Measurements from ENCODE around the gene COL18A1.

Gene COL18A1

DNA sequence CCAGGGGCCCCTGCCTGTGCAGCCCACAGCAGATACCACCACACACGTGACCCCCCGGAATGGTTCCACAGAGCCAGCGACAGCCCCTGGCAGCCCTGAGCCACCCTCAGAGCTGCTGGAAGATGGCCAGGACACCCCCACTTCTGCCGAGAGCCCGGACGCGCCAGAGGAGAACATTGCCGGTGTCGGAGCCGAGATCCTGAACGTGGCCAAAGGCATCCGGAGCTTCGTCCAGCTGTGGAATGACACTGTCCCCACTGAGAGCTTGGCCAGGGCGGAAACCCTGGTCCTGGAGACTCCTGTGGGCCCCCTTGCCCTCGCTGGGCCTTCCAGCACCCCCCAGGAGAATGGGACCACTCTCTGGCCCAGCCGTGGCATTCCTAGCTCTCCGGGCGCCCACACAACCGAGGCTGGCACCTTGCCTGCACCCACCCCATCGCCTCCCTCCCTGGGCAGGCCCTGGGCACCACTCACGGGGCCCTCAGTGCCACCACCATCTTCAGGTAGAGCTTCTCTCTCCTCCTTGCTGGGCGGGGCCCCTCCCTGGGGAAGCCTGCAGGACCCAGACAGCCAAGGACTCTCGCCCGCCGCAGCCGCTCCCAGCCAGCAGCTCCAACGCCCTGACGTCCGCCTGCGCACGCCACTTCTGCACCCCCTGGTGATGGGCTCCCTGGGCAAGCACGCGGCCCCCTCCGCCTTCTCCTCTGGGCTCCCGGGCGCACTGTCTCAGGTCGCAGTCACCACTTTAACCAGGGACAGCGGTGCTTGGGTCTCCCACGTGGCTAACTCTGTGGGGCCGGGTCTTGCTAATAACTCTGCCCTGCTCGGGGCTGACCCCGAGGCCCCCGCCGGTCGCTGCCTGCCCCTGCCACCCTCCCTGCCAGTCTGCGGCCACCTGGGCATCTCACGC, 51.0 kb downstream of the COL18A1 start:
- no peak for DNase-seq (ENCODE audit: low read depth in 2 of 2)

DNA sequence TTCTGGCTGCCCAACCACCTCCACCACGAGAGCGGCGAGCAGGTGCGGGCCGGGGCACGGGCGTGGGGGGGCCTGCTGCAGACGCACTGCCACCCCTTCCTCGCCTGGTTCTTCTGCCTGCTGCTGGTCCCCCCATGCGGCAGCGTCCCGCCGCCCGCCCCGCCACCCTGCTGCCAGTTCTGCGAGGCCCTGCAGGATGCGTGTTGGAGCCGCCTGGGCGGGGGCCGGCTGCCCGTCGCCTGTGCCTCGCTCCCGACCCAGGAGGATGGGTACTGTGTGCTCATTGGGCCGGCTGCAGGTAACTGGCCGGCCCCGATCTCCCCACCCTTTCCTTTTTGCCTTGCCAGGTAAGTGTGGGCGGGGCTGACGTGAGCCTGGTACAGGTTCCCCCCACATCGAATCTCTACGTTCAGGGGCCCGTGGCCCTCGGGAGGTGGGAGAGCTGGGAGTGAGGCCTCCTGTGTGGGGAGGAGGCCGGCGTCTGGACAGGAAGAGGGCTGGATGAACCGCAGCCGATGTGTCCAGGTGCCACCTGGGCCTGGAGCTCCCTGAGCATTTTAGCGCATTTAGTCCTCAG, 51.7 kb downstream of the COL18A1 start:
- no peak for DNase-seq (ENCODE audit: low read depth in 2 of 2)

DNA sequence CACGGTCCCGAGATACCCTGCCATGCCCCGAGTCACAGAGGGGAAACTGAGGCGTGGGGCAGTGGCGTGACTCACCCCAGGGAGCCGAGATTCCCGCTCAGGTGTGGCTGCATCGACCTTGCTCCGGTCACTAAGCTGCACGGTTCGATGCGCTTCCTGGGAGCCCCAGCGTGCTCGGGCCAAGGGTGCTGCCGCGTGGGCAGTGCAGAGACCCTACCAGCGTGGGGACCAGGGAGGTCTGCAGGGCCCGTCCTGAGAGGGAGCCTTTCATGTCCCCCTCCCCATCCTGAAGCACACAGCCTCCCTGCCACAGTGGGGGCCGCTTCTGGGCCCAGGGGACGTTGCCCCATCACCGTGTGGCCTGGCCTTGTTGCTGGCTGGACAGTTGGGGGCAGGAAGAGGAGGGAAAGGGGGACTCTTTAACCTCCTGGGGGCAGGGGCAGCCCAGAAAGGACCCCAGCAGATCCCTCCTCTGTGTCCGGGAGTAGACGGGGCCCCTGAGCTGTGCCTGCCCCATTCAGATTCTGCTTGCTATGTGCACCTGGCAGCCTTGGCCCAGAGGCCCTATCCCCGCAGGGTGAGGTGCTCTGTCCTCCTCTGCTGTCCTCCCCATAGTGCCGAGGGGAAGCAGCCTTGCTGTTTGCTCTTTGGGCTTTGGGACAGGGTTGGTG, 52.3 kb downstream of the COL18A1 start:
- DNase-seq (ENCODE audit: low read depth in 2 of 2): no peak

DNA sequence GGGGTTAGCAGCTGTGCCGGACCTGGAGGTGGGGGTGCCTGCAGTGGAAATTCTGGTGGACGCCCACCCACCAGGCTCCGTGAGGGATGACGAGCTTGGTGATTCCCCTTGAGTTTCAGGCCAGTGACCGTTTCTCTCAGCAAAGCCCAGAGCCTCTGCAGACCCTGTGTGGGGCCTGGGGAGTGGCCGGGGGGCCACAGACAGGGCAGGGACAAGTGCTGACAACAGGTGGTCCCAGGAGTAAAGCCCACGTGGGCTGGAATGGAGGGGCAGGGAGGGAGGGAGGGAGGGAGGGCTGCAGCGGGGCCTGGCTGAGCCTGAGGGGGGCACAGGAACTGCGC, 52.8 kb downstream of the COL18A1 start:
- no peak for DNase-seq (ENCODE audit: low read depth in 2 of 2)

DNA sequence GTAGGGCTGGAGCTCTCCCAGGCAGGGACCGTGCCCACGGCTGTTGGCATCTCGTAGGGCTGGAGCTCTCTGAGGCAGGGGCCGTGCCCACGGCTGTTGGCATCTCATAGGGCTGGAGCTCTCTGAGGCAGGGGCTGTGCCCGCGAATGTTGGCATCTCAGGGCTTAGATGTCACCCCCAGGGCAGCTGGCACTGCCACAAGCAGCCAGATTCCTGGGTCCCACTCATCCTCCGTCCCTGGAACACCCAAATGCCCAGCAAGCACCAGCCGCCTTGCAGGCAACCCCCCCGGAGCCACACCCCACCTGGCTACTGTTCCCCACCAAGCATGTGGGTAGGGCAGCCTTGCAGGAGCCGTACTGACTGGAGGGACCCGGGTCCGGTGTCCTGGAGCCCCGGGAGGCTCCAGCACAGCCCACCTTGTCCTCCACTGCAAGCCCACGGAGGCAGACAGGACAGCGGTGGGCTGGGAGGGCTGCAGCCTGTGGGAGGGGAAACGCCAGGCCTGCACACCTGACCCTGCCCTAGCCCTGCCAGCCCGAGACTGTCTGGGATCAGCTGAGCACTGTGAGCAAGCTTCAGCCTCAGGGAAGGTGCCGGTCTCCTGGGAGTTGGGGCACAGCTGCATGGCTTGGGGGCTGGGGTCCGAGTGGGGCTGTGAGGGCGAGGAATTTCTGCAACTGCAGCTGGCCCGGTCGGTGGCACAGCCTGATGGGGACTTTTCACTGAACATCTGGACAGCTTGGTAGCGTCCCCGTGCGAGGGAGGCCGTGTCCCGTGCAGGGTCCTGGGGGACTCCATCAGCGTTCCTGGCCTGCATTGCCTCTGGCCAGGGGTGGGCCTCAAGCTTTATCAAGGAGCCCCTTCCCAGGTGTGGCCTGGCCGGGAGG, 53.6 kb downstream of the COL18A1 start:
- no peak for DNase-seq (ENCODE audit: low read depth in 2 of 2)

DNA sequence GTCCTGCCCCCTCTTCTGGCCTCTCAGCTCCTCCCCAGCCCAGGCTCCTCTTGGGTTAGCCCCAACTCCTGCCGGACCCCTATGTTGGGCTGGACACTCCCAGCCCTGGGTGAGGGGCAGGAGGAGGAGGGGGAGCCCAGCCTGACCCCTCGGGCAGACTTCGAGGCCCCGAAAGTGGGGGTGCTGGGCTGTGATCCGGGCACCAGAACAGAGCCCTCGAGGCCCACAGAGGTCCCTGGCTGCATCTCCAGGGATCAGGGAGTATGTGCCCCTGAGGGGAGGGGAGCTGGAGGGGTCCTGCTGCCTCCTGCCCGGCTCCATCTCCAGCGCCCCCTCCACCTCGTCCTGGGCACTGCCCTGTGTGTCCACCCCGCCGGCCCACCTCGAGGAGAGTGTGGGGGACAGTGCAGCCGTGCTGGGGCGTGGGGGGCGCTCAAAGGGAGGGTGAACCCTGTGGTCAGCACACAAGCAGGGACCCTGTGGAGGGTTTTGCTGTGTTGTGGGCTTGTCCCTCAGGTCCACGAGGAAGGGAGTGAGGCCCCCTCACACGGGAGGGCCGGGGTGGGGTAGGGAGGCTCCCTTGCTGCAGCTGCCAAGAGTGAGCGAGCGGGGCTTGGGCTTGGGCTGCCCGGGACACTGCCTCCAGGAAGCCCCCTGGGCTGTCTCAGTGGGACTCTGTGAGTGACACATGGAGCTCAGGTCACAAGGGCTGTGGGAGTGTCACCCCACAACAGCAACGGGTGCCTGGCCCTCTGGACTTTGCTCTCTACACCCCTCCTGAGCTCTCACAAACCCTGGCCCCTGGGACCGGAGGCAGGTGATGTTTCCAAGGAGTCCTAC, 54.4 kb downstream of the COL18A1 start:
- DNase-seq (ENCODE audit: low read depth in 2 of 2): no peak

DNA sequence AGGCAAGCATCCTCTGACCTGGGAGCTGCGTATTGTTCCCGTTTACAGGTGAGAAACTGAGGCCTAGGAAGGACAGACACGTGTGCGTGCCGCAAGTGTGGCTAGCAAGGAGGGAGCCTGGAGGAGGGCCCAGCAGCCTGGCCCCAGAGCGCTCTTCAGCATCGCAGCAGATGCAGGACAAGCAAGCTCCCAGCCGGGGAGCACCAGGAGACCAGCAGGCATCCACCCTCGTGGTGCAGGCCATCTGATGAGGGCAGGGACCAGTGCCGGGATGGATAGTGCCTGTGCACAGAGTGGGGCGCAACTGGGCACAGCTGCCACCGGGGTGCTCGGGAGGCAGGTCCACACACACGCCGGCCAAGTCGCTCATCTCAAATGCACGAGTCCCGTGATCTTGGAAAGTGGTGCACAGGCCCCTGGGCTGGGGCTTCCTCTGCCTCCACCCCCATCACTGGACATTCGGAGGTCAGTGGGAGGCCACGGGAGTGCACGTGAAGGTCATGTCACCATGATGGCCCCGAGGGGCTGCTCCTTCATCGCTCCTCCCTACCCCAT, 55.1 kb downstream of the COL18A1 start:
- DNase-seq (ENCODE audit: low read depth in 2 of 2): no peak

DNA sequence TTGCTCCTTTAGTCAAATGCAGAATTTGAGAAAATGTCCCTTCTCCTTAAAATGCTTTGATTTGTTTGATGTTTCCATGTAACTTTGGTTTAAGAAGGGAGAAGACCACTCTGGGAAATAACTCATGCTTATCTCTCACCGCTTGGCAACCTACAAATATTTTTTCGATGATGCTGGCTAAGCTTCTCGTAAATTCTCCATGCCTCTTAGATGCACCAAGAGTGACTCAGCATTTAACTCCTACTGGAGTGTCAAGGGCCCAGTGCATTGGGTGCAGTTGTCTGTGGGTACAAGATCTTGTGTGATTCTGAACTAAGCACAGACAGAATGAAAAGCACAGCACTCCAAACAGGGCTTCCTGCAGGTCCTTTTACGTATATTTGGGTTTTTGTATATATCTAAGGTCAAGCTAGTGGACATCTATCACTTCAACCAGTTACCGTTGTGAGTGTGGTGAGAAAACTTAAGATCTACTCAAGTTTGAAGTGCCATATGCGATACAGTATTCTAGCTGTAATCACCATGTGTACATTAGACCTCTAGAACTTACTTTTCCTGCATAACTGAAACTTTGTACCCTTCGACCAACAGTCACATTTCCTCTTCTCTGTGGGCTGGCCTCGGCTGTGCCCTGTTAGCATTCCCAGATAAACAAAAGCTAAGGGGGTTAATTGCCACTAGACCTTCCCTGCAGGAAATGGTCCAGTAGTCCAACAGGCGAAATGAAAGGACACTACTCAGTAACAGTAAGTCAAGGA, 55.8 kb downstream of the COL18A1 start:
- no peak for DNase-seq (ENCODE audit: low read depth in 2 of 2)

DNA sequence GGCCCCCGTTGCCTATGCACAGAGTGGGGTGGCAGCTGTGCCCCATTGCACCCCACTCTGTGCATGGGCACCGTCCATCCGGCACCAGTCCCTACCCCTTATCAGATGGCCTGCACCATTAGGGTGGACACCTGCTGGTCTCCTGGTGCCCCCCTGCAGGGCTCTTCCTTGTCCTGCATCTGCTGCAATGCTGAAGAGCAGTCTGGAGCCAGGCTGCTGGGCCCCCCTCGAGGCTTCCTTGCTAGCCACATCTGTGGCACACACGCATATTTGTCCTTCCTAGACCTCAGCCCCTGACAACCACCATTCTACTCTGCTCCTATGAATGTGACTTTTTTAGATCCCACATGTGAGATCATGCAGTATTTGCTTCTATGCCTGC, 56.4 kb downstream of the COL18A1 start:
- no peak for DNase-seq (ENCODE audit: low read depth in 2 of 2)

DNA sequence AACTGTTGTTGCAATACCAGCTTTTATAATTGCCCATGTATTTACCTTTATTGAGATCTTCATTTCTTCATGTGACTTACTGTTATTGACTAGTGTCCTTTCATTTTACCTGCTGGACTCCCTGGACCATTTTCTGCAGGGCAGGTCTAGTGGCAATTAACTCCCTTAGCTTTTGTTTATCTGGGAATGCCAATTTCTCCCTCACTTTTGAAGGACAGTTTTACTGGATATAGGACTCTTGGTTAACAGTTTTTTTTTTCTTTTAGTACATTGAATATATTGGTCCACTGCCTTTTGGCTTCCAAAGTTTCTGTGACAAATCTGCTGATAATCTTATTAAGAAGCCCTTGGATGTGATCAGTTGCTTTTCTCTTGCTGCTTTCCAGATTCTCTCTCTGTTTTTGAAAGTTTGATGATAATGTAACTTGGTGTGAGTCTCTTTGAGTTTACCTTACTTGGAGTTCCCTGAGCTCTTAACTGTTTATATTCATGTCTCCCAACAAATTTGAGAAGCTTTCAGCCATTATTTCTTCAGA, 56.9 kb downstream of the COL18A1 start:
- DNase-seq (ENCODE audit: low read depth in 2 of 2): no peak

DNA sequence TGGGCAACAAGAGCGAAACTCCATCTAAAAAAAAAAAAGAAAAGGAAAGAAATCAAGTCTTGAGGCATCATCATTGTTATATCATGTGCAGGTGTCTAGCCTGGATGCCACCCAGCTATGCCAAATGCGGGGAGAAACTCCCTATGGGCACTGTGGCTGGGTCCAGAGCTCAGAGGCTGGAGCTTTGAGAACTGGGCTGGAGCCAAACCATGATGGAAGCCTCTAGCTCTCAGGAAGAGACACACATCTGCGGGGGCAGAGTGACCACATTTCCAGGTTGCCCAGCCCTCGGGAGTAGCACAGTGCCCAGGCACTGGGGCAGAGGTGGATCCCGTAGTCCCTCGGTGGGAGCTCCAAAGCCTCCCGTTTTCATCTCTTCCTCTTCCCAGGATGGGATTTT, 58.9 kb downstream of the COL18A1 start:
- DNase-seq (ENCODE audit: low read depth in 2 of 2): no peak

DNA sequence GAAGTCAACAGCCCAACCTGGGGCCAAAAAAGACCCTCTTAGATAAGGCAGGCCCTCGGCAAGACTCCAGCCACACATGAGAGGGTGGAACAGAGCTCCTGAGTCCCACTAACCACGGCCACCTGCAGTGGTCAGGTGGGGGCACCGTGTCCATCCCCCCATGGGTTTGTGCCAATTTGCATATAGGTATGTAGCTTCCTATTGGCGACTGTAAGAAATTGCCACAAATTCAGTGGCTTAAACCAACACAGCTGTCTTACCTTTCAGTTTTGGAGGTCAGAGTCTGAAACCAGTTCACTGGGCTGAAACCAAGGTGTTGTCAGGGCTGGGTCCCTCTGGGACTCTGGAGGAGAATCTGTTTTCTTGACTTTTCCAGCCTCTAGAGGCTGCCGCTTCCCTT, 59.3 kb downstream of the COL18A1 start:
- no peak for DNase-seq (ENCODE audit: low read depth in 2 of 2)

DNA sequence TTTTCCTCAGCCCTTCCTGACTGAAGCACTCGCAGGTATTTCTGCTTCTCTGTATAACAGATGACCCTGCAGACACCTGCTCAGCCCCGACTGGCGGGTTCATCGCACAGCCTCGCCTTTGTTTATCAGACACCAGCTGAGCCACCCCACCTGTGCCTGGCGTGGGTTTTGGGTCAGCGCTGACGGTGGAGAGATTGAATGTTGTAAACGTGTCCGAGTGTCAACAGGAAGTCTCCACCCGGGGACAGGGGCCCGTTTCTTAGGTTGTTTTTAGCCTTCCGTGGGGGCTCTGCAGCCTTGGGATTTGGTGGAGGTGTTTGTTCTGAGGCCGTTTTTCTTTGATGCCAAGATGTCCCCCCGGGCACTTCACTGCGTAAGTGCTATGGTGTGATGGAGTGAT, 60.1 kb downstream of the COL18A1 start:
- DNase-seq (ENCODE audit: low read depth in 2 of 2): no peak

DNA sequence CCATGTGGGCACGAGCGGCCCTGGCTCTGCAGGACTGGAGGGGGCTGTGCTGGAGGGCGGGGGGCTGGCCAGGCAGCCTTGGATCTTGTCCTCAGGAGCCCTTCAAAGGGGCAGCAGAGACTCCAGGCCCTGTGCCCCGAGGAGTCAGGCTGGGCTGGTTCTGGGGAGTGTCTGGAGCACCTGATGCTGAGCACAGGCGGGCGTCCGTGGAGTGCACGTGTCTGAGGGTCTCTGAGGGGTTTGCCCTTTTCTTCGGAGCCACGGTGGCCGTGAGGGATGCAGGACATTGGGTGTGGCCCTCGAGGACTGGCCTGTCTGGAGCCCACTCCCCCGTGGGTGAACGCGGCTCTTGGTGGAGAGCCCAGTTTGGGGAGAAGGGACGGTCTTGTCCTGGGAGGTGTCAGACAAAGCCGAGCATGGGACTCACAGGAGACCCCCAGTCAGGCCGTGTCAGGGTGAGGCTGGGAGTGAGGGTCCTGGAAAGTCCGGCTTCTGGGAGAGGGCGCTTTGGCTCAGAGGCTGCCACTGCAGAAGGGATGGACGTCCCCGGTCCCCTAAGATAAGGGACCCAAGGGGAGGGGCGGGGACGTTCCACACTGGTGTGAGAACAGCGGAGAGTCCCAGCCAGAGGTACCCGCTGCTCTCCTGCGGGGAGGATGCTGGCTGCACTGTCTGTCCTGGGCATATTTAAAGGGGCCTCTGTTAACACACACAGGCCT, 60.8 kb downstream of the COL18A1 start:
- no peak for DNase-seq (ENCODE audit: low read depth in 2 of 2)

DNA sequence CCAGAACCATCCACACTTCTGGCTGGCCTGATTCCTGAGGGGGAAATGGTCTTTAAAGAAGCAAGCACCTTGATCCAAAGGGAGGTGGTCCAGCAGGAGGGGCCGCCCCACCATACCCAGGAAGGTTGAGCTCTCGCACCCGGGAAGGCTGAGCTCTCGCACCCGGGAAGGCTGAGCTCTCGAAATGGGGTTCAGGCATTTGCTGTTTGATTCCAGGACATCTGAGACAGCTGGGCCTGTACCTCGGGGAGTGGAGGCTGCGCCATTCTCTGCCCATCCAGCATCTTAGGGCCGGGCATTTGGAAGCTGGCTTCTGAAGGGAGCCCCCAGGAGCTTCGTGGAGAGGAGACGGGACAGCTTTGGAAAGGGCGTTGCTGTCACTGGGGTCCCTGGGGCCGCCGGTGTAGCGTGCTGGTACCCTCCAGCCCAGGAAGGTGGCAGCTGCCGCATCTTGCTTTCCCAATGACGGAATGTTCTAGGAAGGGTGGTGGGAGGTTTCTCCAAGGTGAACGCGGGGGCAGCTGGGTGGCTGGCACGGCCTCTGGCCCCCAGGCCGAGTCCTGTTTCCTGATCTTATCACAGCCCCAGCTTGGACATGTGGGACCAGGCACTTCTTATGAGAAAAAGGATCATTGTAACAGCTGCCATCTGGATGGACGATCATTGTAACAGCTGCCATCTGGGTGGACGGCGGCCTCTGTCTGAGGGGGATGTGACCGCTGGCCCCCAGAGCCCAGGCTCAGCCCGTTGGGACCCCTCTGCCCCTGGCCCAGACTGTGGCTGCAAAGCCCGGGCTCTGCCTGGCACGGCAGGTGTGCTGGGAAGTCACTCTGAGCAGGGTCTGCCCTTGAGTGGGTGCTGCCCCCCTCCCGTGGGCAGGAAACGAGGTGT, 61.6 kb downstream of the COL18A1 start:
- DNase-seq (ENCODE audit: low read depth in 2 of 2): no peak

DNA sequence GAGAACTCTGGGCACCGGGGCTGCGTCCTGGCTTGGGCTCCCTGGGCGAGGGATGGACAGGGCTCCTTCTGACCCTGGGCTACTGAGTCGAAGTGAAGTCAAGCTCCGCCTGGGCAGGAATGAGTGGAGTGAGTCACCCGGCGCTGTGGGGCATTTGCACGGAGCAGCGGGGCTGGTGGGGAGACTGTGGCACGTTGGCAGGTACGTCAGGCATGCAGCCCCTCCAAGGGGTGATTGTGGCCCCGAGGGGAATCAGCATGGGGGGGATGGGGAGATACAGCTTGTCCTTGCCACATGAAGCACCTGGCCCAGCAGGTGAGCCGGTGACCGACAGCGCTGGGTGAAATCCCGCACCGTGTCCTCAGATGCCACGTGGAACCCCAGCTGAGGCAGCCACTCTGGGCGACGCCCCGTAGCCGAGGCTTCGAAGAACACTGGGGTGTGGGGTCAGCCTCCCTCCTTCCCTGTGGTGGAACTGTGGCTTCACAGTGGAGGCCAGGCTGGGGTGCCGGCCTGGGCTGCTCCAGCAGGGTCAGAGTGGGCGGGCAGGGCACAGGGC, 62.3 kb downstream of the COL18A1 start:
- DNase-seq (ENCODE audit: low read depth in 2 of 2): no peak

DNA sequence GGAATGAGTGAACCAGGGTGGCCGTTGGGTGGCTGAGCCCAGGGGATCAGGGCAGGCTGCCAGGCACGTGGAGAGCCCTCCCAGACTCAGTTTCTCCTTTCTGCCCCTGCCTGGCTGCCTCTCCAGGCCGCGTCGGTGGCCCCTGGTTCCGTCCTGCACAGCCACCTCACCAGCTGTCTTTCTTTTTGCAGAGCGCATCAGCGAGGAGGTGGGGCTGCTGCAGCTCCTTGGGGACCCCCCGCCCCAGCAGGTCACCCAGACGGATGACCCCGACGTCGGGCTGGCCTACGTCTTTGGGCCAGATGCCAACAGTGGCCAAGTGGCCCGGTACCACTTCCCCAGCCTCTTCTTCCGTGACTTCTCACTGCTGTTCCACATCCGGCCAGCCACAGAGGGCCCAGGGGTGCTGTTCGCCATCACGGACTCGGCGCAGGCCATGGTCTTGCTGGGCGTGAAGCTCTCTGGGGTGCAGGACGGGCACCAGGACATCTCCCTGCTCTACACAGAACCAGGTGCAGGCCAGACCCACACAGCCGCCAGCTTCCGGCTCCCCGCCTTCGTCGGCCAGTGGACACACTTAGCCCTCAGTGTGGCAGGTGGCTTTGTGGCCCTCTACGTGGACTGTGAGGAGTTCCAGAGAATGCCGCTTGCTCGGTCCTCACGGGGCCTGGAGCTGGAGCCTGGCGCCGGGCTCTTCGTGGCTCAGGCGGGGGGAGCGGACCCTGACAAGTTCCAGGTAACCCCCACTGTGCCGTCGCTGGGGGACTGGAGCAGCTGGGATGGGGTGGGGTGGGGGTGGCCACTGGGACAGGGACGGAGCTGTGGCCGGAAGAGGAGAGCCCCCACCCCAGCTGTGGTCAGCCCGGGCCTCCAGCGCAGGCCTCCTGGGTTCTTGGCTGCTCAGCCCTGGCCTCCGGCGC, 63.3 kb downstream of the COL18A1 start:
- DNase-seq (ENCODE audit: low read depth in 2 of 2): no peak
